ENCODE measurements around the gene RELT. TPM values are rescaled to one million over a fixed set of nuclear protein-coding genes. Genes with fewer than 3 reads are reported as not detected.

RELT gene
- total RNA-seq, result 10.9 and 11.3 TPM in 2 replicates

GRCh38 chr11:73376160-73376802, at the start of gene RELT:
TSS of gene RELT (plus strand) at chr11:73376399. CDS start at chr11:73389137, 12,738 bp downstream.

Other genes with a start within 250 kb of the RELT start
- gene FCHSD2, start 234.1 kb upstream of the RELT start, total RNA-seq, result 22.9 and 29.7 TPM in 2 replicates
- 0.30 and 0.46 TPM in 2 replicates for gene P2RY2, start 158.1 kb upstream of the RELT start, total RNA-seq
- 2.2 and 3.3 TPM in 2 replicates for gene P2RY6, start 104.1 kb upstream of the RELT start, total RNA-seq
- gene ARHGEF17, start 68.1 kb upstream of the RELT start, total RNA-seq, result 38.9 and 72.8 TPM in 2 replicates
- 30.3 and 34.0 TPM in 2 replicates for gene FAM168A, start 221.7 kb downstream of the RELT start, total RNA-seq